Activated B cell treated with CpG ODN at 0.5 μM for 24 hours (primary cell): ENCODE measurements around the gene LYRM1. TPM values are rescaled to one million over a fixed set of nuclear protein-coding genes. Genes with fewer than 3 reads are reported as not detected.
"Not testable (repeated sequence)": the region's sequence is repeated elsewhere in the genome, so short reads cannot be mapped to it uniquely, and the experiment has no call there.

Experiments used
- ATAC-seq: fragments of 200-7000 bp; cut with Tn5 transposase; one replicate; pipeline ENCODE4 v1.10.0; 2021; ENCODE audit warnings: low read depth, mild to moderate bottlenecking, moderate library complexity
- CTCF ChIA-PET: fragments of 350-600 bp; sonication (Branson Sonifier 250); formaldehyde crosslinking; loops from one replicate; lab custom pipeline; 2021; ENCODE audit warnings: antibody characterized with exemption; lab: Charles Lee
- POLR2A ChIA-PET: fragments of 350-600 bp; sonication (Branson Sonifier 250); formaldehyde crosslinking; loops from one replicate; lab custom pipeline; 2021; ENCODE audit warnings: antibody characterized with exemption; lab: Charles Lee
- DNase-seq: peaks from one replicate; pipeline ENCODE4 v3.0.0; 2022
- H3K27ac Mint-ChIP-seq: one replicate; pipeline ENCODE4 v1.8.0; 2020; ENCODE audit warnings: mixed read lengths
- H3K27me3 Mint-ChIP-seq: one replicate; pipeline ENCODE4 v1.8.0; 2021; ENCODE audit warnings: mixed read lengths
- H3K36me3 Mint-ChIP-seq: one replicate; pipeline ENCODE4 v1.8.0; 2021; ENCODE audit warnings: low read depth, mixed read lengths
- H3K4me1 Mint-ChIP-seq: one replicate; pipeline ENCODE4 v1.8.0; 2021; ENCODE audit warnings: mixed read lengths
- H3K4me3 Mint-ChIP-seq: one replicate; pipeline ENCODE4 v1.8.0; 2020; ENCODE audit warnings: mild to moderate bottlenecking, mixed read lengths
- H3K9me3 Mint-ChIP-seq: one replicate; pipeline ENCODE4 v1.8.0; 2020; ENCODE audit warnings: mixed read lengths
- intact Hi-C: fragments of 100-400 bp; cut with micrococcal nuclease; formaldehyde crosslinking; loops from one replicate; pipeline ENCODE4 v1.15.1; 2024
- total RNA-seq: library from RNA; stranded (reverse); gene quantifications from 2 replicates; pipeline ENCODE4 v1.2.3, GENCODE V29; 2022
- TF ChIP-seq, protein P1 (sequence below): fragments of 200-600 bp; IDR thresholded peaks from one replicate; pipeline ENCODE4 v1.8.0; 2022; ENCODE audit warnings: antibody characterized with exemption, mild to moderate bottlenecking

The LYRM1 gene
- total RNA-seq, 1 donor from 2014 or later = 20.7 TPM

- CTCF ChIA-PET = no interaction called here
- POLR2A ChIA-PET = no interaction called here
- H3K9me3 Mint-ChIP-seq = no peaks in the 10 kb centered on the region
- peaks cover 38% of the 10 kb centered on the region for H3K36me3 Mint-ChIP-seq
- H3K4me1 Mint-ChIP-seq = peaks cover 9% of the 10 kb centered on the region
- no peaks in the 10 kb centered on the region for H3K27me3 Mint-ChIP-seq
- no peak overlapping the region for H3K4me3 Mint-ChIP-seq
- DNase-seq (no peak), ATAC-seq (no peak)
- intact Hi-C loops = no loop called here
- no peak overlapping the region for H3K27ac Mint-ChIP-seq
- TF ChIP-seq, protein P1, sequence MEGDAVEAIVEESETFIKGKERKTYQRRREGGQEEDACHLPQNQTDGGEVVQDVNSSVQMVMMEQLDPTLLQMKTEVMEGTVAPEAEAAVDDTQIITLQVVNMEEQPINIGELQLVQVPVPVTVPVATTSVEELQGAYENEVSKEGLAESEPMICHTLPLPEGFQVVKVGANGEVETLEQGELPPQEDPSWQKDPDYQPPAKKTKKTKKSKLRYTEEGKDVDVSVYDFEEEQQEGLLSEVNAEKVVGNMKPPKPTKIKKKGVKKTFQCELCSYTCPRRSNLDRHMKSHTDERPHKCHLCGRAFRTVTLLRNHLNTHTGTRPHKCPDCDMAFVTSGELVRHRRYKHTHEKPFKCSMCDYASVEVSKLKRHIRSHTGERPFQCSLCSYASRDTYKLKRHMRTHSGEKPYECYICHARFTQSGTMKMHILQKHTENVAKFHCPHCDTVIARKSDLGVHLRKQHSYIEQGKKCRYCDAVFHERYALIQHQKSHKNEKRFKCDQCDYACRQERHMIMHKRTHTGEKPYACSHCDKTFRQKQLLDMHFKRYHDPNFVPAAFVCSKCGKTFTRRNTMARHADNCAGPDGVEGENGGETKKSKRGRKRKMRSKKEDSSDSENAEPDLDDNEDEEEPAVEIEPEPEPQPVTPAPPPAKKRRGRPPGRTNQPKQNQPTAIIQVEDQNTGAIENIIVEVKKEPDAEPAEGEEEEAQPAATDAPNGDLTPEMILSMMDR = no peak
Measured at GRCh38 chr16:20860361-20860760, 40.2 kb upstream of the LYRM1 start.

DNA sequence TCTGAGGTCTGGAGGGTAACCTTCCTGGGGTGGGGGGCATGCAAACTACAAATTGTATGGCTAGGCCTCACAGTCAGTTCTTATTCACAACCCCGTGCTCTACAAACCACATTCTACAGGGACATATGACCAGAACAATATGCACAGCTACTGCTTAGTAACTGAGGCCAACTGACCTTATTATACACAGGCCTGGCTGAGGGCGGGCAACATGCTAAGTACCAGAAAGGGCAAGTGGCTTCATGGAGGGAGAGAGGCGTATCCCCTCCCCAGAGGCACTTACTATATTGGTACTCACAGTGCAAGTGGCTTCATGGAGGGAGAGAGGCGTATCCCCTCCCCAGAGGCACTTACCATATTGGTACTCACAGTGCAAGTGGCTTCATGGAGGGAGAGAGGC lies 39.6 kb upstream of the LYRM1 start:
- peaks cover 37% of the 10 kb centered on the region for H3K36me3 Mint-ChIP-seq
- POLR2A ChIA-PET, H3K9me3 Mint-ChIP-seq, intact Hi-C loops, H3K4me3 Mint-ChIP-seq, H3K4me1 Mint-ChIP-seq, H3K27me3 Mint-ChIP-seq, CTCF ChIA-PET, H3K27ac Mint-ChIP-seq, DNase-seq, ATAC-seq: not testable (repeated sequence)

GRCh38 chr16:20862162-20862960 lies 38.2 kb upstream of the LYRM1 start:
- Mint-ChIP-seq H3K9me3 (no peaks in the 10 kb centered on the region), H3K27ac (no peak overlapping the region), H3K27me3 (no peaks in the 10 kb centered on the region), H3K36me3 (peaks cover 36% of the 10 kb centered on the region), H3K4me1 (peaks cover 9% of the 10 kb centered on the region), H3K4me3 (no peak overlapping the region)
- intact Hi-C loops = no loop called here
- ChIA-PET POLR2A (no interaction called here), CTCF (no interaction called here)
- ATAC-seq (no peak), DNase-seq (no peak)
- TF ChIP-seq, protein P1 = no peak

DNA sequence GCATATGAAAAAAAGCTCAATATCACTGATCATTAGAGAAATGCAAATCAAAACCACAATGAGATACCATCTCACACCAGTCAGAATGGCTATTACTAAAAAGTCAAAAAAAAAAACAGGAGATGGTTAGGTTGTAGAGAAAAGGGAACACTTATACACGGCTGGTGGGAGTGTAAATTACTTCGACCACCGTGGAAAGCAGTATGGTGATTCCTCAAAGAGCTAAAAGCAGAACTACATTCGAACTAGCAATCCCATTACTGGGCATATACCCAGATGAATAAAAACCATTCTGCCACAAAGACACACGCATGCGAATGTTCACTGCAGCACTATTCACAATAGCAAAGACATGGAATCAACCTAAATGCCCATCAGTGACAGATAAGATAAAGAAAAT lies 36.2 kb upstream of the LYRM1 start:
- H3K4me3 Mint-ChIP-seq, H3K4me1 Mint-ChIP-seq, ATAC-seq, H3K9me3 Mint-ChIP-seq, H3K27ac Mint-ChIP-seq, H3K27me3 Mint-ChIP-seq, POLR2A ChIA-PET, intact Hi-C loops, DNase-seq: not testable (repeated sequence)
- H3K36me3 Mint-ChIP-seq = peaks cover 29% of the 10 kb centered on the region
- CTCF ChIA-PET = interaction anchor here (1.6 kb wide), 1 partner anchor 436 kb away, joined by 4 read pairs; no protein-coding TSS in a partner anchor

GRCh38 chr16:20865420-20866131 lies 35.0 kb upstream of the LYRM1 start:
- H3K4me1 Mint-ChIP-seq = peaks cover 9% of the 10 kb centered on the region
- POLR2A ChIA-PET = no interaction called here
- no peaks in the 10 kb centered on the region for H3K9me3 Mint-ChIP-seq
- H3K4me3 Mint-ChIP-seq = no peak overlapping the region
- CTCF ChIA-PET = no interaction called here
- TF ChIP-seq, protein P1 = no peak
- no peak for DNase-seq
- H3K27me3 Mint-ChIP-seq = no peaks in the 10 kb centered on the region
- peaks cover 18% of the 10 kb centered on the region for H3K36me3 Mint-ChIP-seq
- no peak for ATAC-seq
- intact Hi-C loops = no loop called here
- no peak overlapping the region for H3K27ac Mint-ChIP-seq

- Mint-ChIP-seq H3K36me3 (peaks cover 15% of the 10 kb centered on the region), H3K4me1 (peaks cover 9% of the 10 kb centered on the region), H3K27me3 (no peaks in the 10 kb centered on the region), H3K4me3 (no peak overlapping the region), H3K27ac (no peak overlapping the region), H3K9me3 (no peaks in the 10 kb centered on the region)
- intact Hi-C loops = no loop called here
- ChIA-PET POLR2A (no interaction called here), CTCF (no interaction called here)
- ATAC-seq = no peak
- TF ChIP-seq, protein P1 = no peak
- DNase-seq = no peak
Measured at GRCh38 chr16:20866145-20866772, 34.3 kb upstream of the LYRM1 start.
